Mesenchymal stem cell (in vitro differentiated cells and primary cell): Measurements from ENCODE around the gene GATA2.

Experiments used
- DNase-seq: peaks from one replicate; pipeline ENCODE4 v3.0.0-alpha.2; 2013
- H2AFZ ChIP-seq: one replicate; pipeline ENCODE4 v1.6.1; 2013; ENCODE audit warnings: low read depth, mild to moderate bottlenecking, control low read depth, inconsistent platforms, low read length, moderate library complexity
- H2AK5ac ChIP-seq: 2 replicates; pipeline ENCODE4 v1.6.1; 2013; ENCODE audit warnings: low read length, moderate library complexity, mild to moderate bottlenecking, inconsistent platforms; ENCODE audit not compliant: severe bottlenecking
- H2BK120ac ChIP-seq: one replicate; pipeline ENCODE4 v1.6.1; 2013; ENCODE audit warnings: low read depth, mild to moderate bottlenecking, inconsistent platforms, low read length, moderate library complexity
- H2BK12ac ChIP-seq, 2 experiments: one replicate each; pipeline ENCODE4 v1.6.1; 2013; ENCODE audit warnings: inconsistent platforms in 2 of 2, low read length in 2 of 2, mild to moderate bottlenecking in 2 of 2, moderate library complexity in 2 of 2, control low read depth in 1 of 2
- H2BK15ac ChIP-seq: one replicate; pipeline ENCODE4 v1.6.1; 2013; ENCODE audit warnings: mild to moderate bottlenecking, low read depth, inconsistent platforms; ENCODE audit not compliant: poor library complexity, severe bottlenecking
- H2BK5ac ChIP-seq: 2 replicates; pipeline ENCODE4 v1.6.1; 2013; ENCODE audit warnings: low read depth, mild to moderate bottlenecking, low read length, control low read depth, inconsistent platforms; ENCODE audit not compliant: poor library complexity, severe bottlenecking
- H3K14ac ChIP-seq, 2 experiments: one replicate each; pipeline ENCODE4 v1.6.1; 2013; ENCODE audit warnings: inconsistent platforms in 2 of 2, low read length in 2 of 2, control low read depth in 1 of 2, mild to moderate bottlenecking in 1 of 2, moderate library complexity in 1 of 2
- H3K18ac ChIP-seq, 2 experiments: one replicate each; pipeline ENCODE4 v1.6.1; 2013; ENCODE audit warnings: inconsistent platforms in 2 of 2, low read length in 2 of 2, control low read depth in 1 of 2, low read depth in 1 of 2, mild to moderate bottlenecking in 1 of 2
- H3K23ac ChIP-seq, 2 experiments: one replicate each; pipeline ENCODE4 v1.6.1; 2013; ENCODE audit warnings: inconsistent platforms in 2 of 2, low read length in 2 of 2, mild to moderate bottlenecking in 2 of 2, moderate library complexity in 2 of 2, control low read depth in 1 of 2
- H3K27ac ChIP-seq: 2 replicates; pipeline ENCODE4 v1.5.1; 2013; ENCODE audit warnings: mild to moderate bottlenecking, moderate library complexity, low read length, control low read depth, inconsistent platforms; ENCODE audit not compliant: poor library complexity, severe bottlenecking
- H3K27me3 ChIP-seq, 2 experiments: 2 replicates each; pipeline versions ENCODE4 v1.6.1 to v1.7.0; 2013; ENCODE audit warnings: low read length in 2 of 2, mild to moderate bottlenecking in 2 of 2, moderate library complexity in 2 of 2, control low read depth in 1 of 2, inconsistent platforms in 1 of 2; ENCODE audit not compliant: control insufficient read depth in 1 of 2, insufficient read depth in 1 of 2
- H3K36me3 ChIP-seq, 2 experiments: 2 replicates each; pipeline versions ENCODE4 v1.6.1 to v1.7.0; 2013; ENCODE audit warnings: low read length in 2 of 2, control low read depth in 1 of 2, inconsistent platforms in 1 of 2, low read depth in 1 of 2, mild to moderate bottlenecking in 1 of 2; ENCODE audit not compliant: insufficient read depth in 2 of 2, control insufficient read depth in 1 of 2
- H3K4ac ChIP-seq, 2 experiments: one replicate each; pipeline ENCODE4 v1.6.1; 2013; ENCODE audit warnings: inconsistent platforms in 2 of 2, low read length in 2 of 2, mild to moderate bottlenecking in 2 of 2, moderate library complexity in 2 of 2, control low read depth in 1 of 2, low read depth in 1 of 2
- H3K4me1 ChIP-seq: 2 replicates; pipeline ENCODE4 v1.6.1; 2013; ENCODE audit warnings: low read depth, low read length, control low read depth; ENCODE audit not compliant: control insufficient read depth, insufficient read depth
- H3K4me2 ChIP-seq: 2 replicates; pipeline ENCODE4 v1.6.1; 2013; ENCODE audit warnings: low read length, mild to moderate bottlenecking, inconsistent platforms; ENCODE audit not compliant: poor library complexity, severe bottlenecking
- H3K4me3 ChIP-seq, 2 experiments: 2 replicates each; pipeline versions ENCODE4 v1.5.1 to v1.7.0; 2013; ENCODE audit warnings: low read length in 2 of 2, mild to moderate bottlenecking in 2 of 2, control low read depth in 1 of 2, low read depth in 1 of 2; ENCODE audit not compliant: insufficient read depth in 1 of 2
- H3K79me1 ChIP-seq: replicated peaks from 2 replicates; pipeline ENCODE4 v1.6.1; 2013; ENCODE audit warnings: mild to moderate bottlenecking, control low read depth, low read length, inconsistent platforms; ENCODE audit not compliant: poor library complexity, severe bottlenecking
- H3K9ac ChIP-seq: 2 replicates; pipeline ENCODE4 v1.7.0; 2013; ENCODE audit warnings: mild to moderate bottlenecking, low read length, moderate library complexity
- H3K9me3 ChIP-seq: 2 replicates; pipeline ENCODE4 v1.7.0; 2013; ENCODE audit warnings: mild to moderate bottlenecking, low read length; ENCODE audit not compliant: control insufficient read depth
- H4K8ac ChIP-seq: one replicate; pipeline ENCODE4 v1.6.1; 2013; ENCODE audit warnings: inconsistent platforms, mild to moderate bottlenecking, low read length, moderate library complexity
- H4K91ac ChIP-seq: one replicate; pipeline ENCODE4 v1.6.1; 2013; ENCODE audit warnings: mild to moderate bottlenecking, low read length, inconsistent platforms
- WGBS: methylation state at CpG from one replicate; pipeline ENCODE4 v1.1.7; 2013; ENCODE audit warnings: mixed read lengths; 5-methylcytosine and 5-hydroxymethylcytosine counted together

Gene GATA2

GRCh38 chr3:128506754-128507153, 13.8 kb upstream of the GATA2 start:
- Histone ChIP-seq H2AK5ac (no peak overlapping the region), H3K4me2 (no peak overlapping the region), H3K4ac (no peak overlapping the region), H3K4me1 (no peaks in the 10 kb centered on the region), H2BK12ac (no peak overlapping the region), H3K79me1 (no peaks in the 10 kb centered on the region), H3K14ac (no peak overlapping the region), H2BK120ac (no peak overlapping the region), H3K18ac (no peak overlapping the region), H3K4me3 (no peak overlapping the region), H2AFZ (no peak overlapping the region), H3K9me3 (no peaks in the 10 kb centered on the region), H4K91ac (no peak overlapping the region), H2BK15ac (no peak overlapping the region), H2BK5ac (no peak overlapping the region), H3K27me3 (peaks cover 68 to 85% of the 10 kb centered on the region in 2 experiments), H3K27ac (no peak overlapping the region), H3K9ac (no peak overlapping the region), H3K36me3 (no peaks in the 10 kb centered on the region), H3K23ac (no peak overlapping the region), H4K8ac (no peak overlapping the region)
- 67% methylated on average over 2 of the region's 2 CpGs for WGBS
- no peak for DNase-seq

GRCh38 chr3:128505771-128506170, 12.8 kb upstream of the GATA2 start:
- no peak overlapping the region for H4K91ac ChIP-seq
- H2BK15ac ChIP-seq: no peak overlapping the region
- no peak overlapping the region for H3K18ac ChIP-seq
- no peaks in the 10 kb centered on the region for H3K4me1 ChIP-seq
- H2AK5ac ChIP-seq: no peak overlapping the region
- no peak overlapping the region for H3K4me2 ChIP-seq
- no peak for DNase-seq
- no peak overlapping the region for H3K4me3 ChIP-seq
- H2AFZ ChIP-seq: no peak overlapping the region
- H4K8ac ChIP-seq: no peak overlapping the region
- H3K27me3 ChIP-seq: peaks cover 72 to 95% of the 10 kb centered on the region in 2 experiments
- H3K9ac ChIP-seq: no peak overlapping the region
- no peak overlapping the region for H3K27ac ChIP-seq
- WGBS: 97% methylated on average over 3 of the region's 3 CpGs
- H3K4ac ChIP-seq: no peak overlapping the region
- no peak overlapping the region for H3K14ac ChIP-seq
- no peaks in the 10 kb centered on the region for H3K36me3 ChIP-seq
- H2BK5ac ChIP-seq: no peak overlapping the region
- H2BK120ac ChIP-seq: no peak overlapping the region
- H3K23ac ChIP-seq: no peak overlapping the region
- H3K79me1 ChIP-seq: no peaks in the 10 kb centered on the region
- no peaks in the 10 kb centered on the region for H3K9me3 ChIP-seq
- no peak overlapping the region for H2BK12ac ChIP-seq

- Histone ChIP-seq H4K91ac (no peak overlapping the region), H4K8ac (no peak overlapping the region), H3K27ac (no peak overlapping the region), H3K79me1 (no peaks in the 10 kb centered on the region), H3K14ac (no peak overlapping the region), H3K4me1 (no peaks in the 10 kb centered on the region), H2BK12ac (no peak overlapping the region), H2AK5ac (no peak overlapping the region), H2AFZ (no peak overlapping the region), H3K4ac (no peak overlapping the region), H3K9me3 (no peaks in the 10 kb centered on the region), H3K9ac (no peak overlapping the region), H2BK5ac (no peak overlapping the region), H3K18ac (no peak overlapping the region), H3K4me2 (no peak overlapping the region), H3K36me3 (no peaks in the 10 kb centered on the region), H3K4me3 (no peak overlapping the region), H2BK120ac (no peak overlapping the region), H3K23ac (no peak overlapping the region), H3K27me3 (peaks cover 72 to 96% of the 10 kb centered on the region in 2 experiments), H2BK15ac (no peak overlapping the region)
- no peak for DNase-seq
- WGBS: 81% methylated on average over 9 of the region's 12 CpGs
Observed at GRCh38 chr3:128504963-128505730, 12.1 kb upstream of the GATA2 start.

GRCh38 chr3:128504533-128504915, 11.5 kb upstream of the GATA2 start:
- WGBS: 93% methylated on average over 8 of the region's 8 CpGs
- Histone ChIP-seq H3K4me1 (no peaks in the 10 kb centered on the region), H3K79me1 (no peaks in the 10 kb centered on the region), H2BK15ac (no peak overlapping the region), H2BK5ac (no peak overlapping the region), H3K4me2 (no peak overlapping the region), H3K27me3 (peaks cover 76 to 96% of the 10 kb centered on the region in 2 experiments), H4K91ac (no peak overlapping the region), H3K23ac (no peak overlapping the region), H3K36me3 (no peaks in the 10 kb centered on the region), H3K18ac (no peak overlapping the region), H2BK120ac (no peak overlapping the region), H3K9ac (no peak overlapping the region), H2AK5ac (no peak overlapping the region), H3K27ac (no peak overlapping the region), H3K4me3 (no peak overlapping the region), H2BK12ac (no peak overlapping the region), H3K9me3 (no peaks in the 10 kb centered on the region), H3K4ac (no peak overlapping the region), H2AFZ (no peak overlapping the region), H3K14ac (no peak overlapping the region), H4K8ac (no peak overlapping the region)
- no peak for DNase-seq
